Panc1 (cell line): ENCODE measurements around the gene TSHZ2. TPM values are rescaled to one million over a fixed set of nuclear protein-coding genes. Genes with fewer than 3 reads are reported as not detected.

ENCODE experiments used
- ATAC-seq: fragments of 200-7000 bp; cut with Tn5 transposase; 2 replicates; pipeline ENCODE4 v1.9.1; 2020; ENCODE audit warnings: mild to moderate bottlenecking, moderate library complexity
- BruUV-seq: library from RNA; stranded (reverse); fragments of 400-500 nt; replicated peaks from 2 replicates; lab custom pipeline; 2021; lab: Mats Ljungman, UMichigan
- CTCF ChIA-PET: fragments of 300-600 bp; sonication (Branson Sonifier 250); formaldehyde crosslinking; loops from one replicate; lab custom pipeline; 2022; ENCODE audit warnings: antibody characterized with exemption; lab: Charles Lee
- POLR2A ChIA-PET: fragments of 300-600 bp; sonication (Branson Sonifier 250); formaldehyde crosslinking; loops from one replicate; lab custom pipeline; 2022; ENCODE audit warnings: antibody characterized with exemption; lab: Charles Lee
- DNase-seq: peaks from one replicate; pipeline ENCODE4 v3.0.0-alpha.2; 2010; ENCODE audit warnings: low read depth, low spot score
- H3K27ac ChIP-seq: 2 replicates; pipeline ENCODE4 v1.5.1; 2011; ENCODE audit warnings: mild to moderate bottlenecking, low read length, inconsistent platforms
- H3K27me3 ChIP-seq: fragments of 200-500 bp; sonication (Bioruptor generic); 2 replicates; pipeline ENCODE4 v1.6.0; 2014; ENCODE audit warnings: low read length, inconsistent platforms; ENCODE audit not compliant: control insufficient read depth, insufficient read depth
- H3K36me3 ChIP-seq: fragments of 200-500 bp; sonication (Bioruptor generic); 2 replicates; pipeline ENCODE4 v1.5.1; 2014; ENCODE audit warnings: inconsistent platforms, mild to moderate bottlenecking, low read length, moderate library complexity; ENCODE audit not compliant: control insufficient read depth, insufficient read depth
- H3K4me1 ChIP-seq: 2 replicates; pipeline ENCODE4 v1.5.1; 2011; ENCODE audit warnings: inconsistent platforms, mild to moderate bottlenecking, low read length, moderate library complexity; ENCODE audit not compliant: control insufficient read depth, insufficient read depth
- H3K4me3 ChIP-seq, 2 experiments: 2 replicates each; pipeline ENCODE4 v1.5.1; 2011 to 2012; ENCODE audit warnings: low read depth in 2 of 2, low read length in 2 of 2, mild to moderate bottlenecking in 2 of 2, inconsistent platforms in 1 of 2, moderate library complexity in 1 of 2
- H3K9me3 ChIP-seq: fragments of 200-500 bp; sonication (Bioruptor generic); 2 replicates; pipeline ENCODE4 v1.5.1; 2014; ENCODE audit warnings: low read depth, mild to moderate bottlenecking, inconsistent platforms, low read length, moderate library complexity; ENCODE audit not compliant: control insufficient read depth, insufficient read depth
- POLR2AphosphoS5 ChIP-seq: IDR thresholded peaks from 2 replicates; pipeline ENCODE4 v1.6.1; 2012; ENCODE audit warnings: mild to moderate bottlenecking, low read depth, low read length, moderate library complexity
- REST ChIP-seq, 2 experiments: IDR thresholded peaks; 2 replicates each; pipeline ENCODE4 v1.6.1; 2011 to 2012; ENCODE audit warnings: low read depth in 2 of 2, control low read depth in 1 of 2, low read length in 1 of 2, mild to moderate bottlenecking in 1 of 2, moderate library complexity in 1 of 2; ENCODE audit not compliant: insufficient read depth in 1 of 2
- SIN3A ChIP-seq: IDR thresholded peaks from 2 replicates; pipeline ENCODE4 v1.6.1; 2012; ENCODE audit warnings: low read depth, mild to moderate bottlenecking, low read length, moderate library complexity, borderline replicate concordance; ENCODE audit not compliant: insufficient read depth
- TCF7L2 ChIP-seq: IDR thresholded peaks from 2 replicates; pipeline ENCODE4 v1.6.1; 2011; ENCODE audit warnings: mild to moderate bottlenecking, low read depth, low read length, inconsistent platforms
- in situ Hi-C: cut with HindIII; loops from 2 replicates; pipeline ENCODE4 v1.10.0; 2016; ENCODE audit warnings: low sequenced_read_pairs, low pct_unique_long_range_greater_than_20kb
- intact Hi-C: fragments of 100-400 bp; cut with micrococcal nuclease; formaldehyde crosslinking; loops from one replicate; pipeline ENCODE4 v1.10.0; 2022; ENCODE audit not compliant: unreplicated experiment
- total RNA-seq: library from RNA; stranded (reverse); gene quantifications from one replicate; pipeline ENCODE4 v1.2.1, GENCODE V29; 2021; ENCODE audit not compliant: unreplicated experiment
- TF ChIP-seq, protein P1 (sequence below): fragments of 450-650 bp; IDR thresholded peaks from 2 replicates; pipeline ENCODE4 v1.5.1; 2017; ENCODE audit warnings: mild to moderate bottlenecking

TSHZ2 gene
- total RNA-seq, 1 experiment from 2014 or later, result 0.36 TPM

DNA sequence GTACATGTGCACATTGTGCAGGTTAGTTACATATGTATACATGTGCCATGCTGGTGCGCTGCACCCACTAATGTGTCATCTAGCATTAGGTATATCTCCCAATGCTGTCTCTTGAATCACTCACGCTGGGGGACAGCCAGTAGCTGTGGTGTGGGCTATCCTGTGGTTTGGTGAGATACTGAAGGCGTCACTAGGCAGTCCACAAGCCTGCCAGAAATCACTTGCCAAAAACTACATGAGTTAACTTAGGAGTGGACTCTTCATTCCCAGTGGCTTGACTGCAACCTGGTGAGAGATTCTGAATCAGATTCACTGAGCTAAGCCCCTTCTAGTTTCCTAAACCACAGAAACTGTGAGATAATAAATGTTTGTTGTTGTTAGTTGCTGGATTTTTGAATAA lies 191.3 kb downstream of the TSHZ2 start:
- Histone ChIP-seq H3K4me1 (no peaks in the 10 kb centered on the region), H3K36me3 (no peaks in the 10 kb centered on the region), H3K9me3 (no peaks in the 10 kb centered on the region), H3K27ac (no peak overlapping the region), H3K27me3 (peaks cover 1% of the 10 kb centered on the region; the same call in 1 of the 2 replicates), H3K4me3 (no peak overlapping the region)
- in situ Hi-C loops (no loop called here), intact Hi-C loops (no loop called here)
- ChIA-PET POLR2A (no interaction called here), CTCF (interaction anchor here (0.7 to 1.1 kb wide), 2 partner anchors 27 to 384 kb away, joined by 3 read pairs; no protein-coding TSS in a partner anchor)
- no TSS peak for BruUV-seq
- DNase-seq (no peak), ATAC-seq (no peak)
- TF ChIP-seq, protein P1, sequence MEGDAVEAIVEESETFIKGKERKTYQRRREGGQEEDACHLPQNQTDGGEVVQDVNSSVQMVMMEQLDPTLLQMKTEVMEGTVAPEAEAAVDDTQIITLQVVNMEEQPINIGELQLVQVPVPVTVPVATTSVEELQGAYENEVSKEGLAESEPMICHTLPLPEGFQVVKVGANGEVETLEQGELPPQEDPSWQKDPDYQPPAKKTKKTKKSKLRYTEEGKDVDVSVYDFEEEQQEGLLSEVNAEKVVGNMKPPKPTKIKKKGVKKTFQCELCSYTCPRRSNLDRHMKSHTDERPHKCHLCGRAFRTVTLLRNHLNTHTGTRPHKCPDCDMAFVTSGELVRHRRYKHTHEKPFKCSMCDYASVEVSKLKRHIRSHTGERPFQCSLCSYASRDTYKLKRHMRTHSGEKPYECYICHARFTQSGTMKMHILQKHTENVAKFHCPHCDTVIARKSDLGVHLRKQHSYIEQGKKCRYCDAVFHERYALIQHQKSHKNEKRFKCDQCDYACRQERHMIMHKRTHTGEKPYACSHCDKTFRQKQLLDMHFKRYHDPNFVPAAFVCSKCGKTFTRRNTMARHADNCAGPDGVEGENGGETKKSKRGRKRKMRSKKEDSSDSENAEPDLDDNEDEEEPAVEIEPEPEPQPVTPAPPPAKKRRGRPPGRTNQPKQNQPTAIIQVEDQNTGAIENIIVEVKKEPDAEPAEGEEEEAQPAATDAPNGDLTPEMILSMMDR, result no peak
- no peak for TF ChIP-seq TCF7L2
- TF ChIP-seq POLR2AphosphoS5, result no peak
- no peak for TF ChIP-seq SIN3A
- TF ChIP-seq REST (IDR thresholded peaks at IDR 0.05; ENCODE audit: insufficient read depth in 1 of 2, low read depth in 2 of 2, low read length in 1 of 2), result no peak

GRCh38 chr20:53164072-53164471 lies 191.9 kb downstream of the TSHZ2 start:
- in situ Hi-C loops, result no loop called here
- ATAC-seq (no peak), DNase-seq (no peak)
- Histone ChIP-seq H3K4me3 (no peak overlapping the region), H3K4me1 (no peaks in the 10 kb centered on the region), H3K9me3 (no peaks in the 10 kb centered on the region), H3K36me3 (no peaks in the 10 kb centered on the region), H3K27me3 (peaks cover 3% of the 10 kb centered on the region; the same call in 1 of the 2 replicates), H3K27ac (no peak overlapping the region)
- CTCF ChIA-PET, result interaction anchor here (0.7 to 1.1 kb wide), 2 partner anchors 27 to 383 kb away, joined by 3 read pairs; no protein-coding TSS in a partner anchor
- POLR2A ChIA-PET, result no interaction called here
- no TSS peak for BruUV-seq
- TF ChIP-seq REST (IDR thresholded peaks at IDR 0.05; ENCODE audit: insufficient read depth in 1 of 2, low read depth in 2 of 2, low read length in 1 of 2) (no peak), SIN3A (no peak), POLR2AphosphoS5 (no peak), TCF7L2 (no peak)
- TF ChIP-seq, protein P1, result no peak
- intact Hi-C loops, result no loop called here
